Fibroblast of lung (primary cell): ENCODE results near the gene ANAPC2.

Experiments
- EZH2 ChIP-seq: IDR thresholded peaks from 2 replicates; pipeline ENCODE4 v1.5.1; 2012; ENCODE audit warnings: low read length, control low read depth, mild to moderate bottlenecking; ENCODE audit errors: missing control alignments
- TF ChIP-seq, protein P1 (sequence below), 2 donors: IDR thresholded peaks in 1 of 2; conservative IDR thresholded peaks in 1 of 2; 1 replicate in 1 of 2; 2 replicates in 1 of 2; pipeline ENCODE4 v1.5.1; 2011 to 2012; ENCODE audit warnings: low read length in 2 of 2, control low read depth in 1 of 2, inconsistent platforms in 1 of 2, low read depth in 1 of 2, mild to moderate bottlenecking in 1 of 2

DNA sequence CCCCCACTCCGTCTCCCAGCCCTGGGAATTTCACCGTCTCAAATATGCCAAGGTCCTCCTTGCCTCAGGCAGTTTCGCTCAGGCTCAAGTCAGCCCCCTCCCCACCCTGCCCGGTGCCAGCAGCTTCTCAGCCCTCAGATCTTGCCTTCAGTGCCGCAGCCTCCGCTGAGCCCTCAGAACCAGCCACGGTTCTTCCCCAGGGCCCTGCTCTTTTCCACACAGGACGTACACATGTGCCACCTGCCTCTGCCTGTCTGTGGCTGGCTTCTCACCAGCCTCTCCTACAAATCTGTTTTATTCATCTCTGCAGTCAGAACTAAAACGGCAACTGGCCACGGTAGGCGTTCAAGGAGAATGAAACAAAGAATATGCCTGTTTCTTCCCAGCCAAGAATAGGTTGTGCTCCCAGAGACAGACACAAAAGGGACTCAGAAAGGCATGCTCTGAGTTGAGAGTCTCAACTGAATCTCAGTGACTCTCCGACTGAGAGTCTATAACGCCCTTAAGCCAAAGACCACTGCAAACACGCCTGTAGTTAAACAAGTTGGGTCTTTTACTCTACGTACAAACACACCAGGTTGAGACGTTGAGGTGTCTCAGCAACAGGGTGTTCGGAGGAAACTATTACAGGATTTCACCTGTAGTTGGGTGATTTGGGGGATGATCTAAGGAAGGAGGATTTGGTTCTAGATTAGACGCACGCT, 60.0 kb downstream of the ANAPC2 start:
- TF ChIP-seq, protein P1, sequence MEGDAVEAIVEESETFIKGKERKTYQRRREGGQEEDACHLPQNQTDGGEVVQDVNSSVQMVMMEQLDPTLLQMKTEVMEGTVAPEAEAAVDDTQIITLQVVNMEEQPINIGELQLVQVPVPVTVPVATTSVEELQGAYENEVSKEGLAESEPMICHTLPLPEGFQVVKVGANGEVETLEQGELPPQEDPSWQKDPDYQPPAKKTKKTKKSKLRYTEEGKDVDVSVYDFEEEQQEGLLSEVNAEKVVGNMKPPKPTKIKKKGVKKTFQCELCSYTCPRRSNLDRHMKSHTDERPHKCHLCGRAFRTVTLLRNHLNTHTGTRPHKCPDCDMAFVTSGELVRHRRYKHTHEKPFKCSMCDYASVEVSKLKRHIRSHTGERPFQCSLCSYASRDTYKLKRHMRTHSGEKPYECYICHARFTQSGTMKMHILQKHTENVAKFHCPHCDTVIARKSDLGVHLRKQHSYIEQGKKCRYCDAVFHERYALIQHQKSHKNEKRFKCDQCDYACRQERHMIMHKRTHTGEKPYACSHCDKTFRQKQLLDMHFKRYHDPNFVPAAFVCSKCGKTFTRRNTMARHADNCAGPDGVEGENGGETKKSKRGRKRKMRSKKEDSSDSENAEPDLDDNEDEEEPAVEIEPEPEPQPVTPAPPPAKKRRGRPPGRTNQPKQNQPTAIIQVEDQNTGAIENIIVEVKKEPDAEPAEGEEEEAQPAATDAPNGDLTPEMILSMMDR (conservative IDR thresholded peaks at IDR 0.05 in 1 of 2, IDR thresholded peaks at IDR 0.05 in 1 of 2; ENCODE audit: low read depth in 1 of 2, low read length in 2 of 2): no peak
- TF ChIP-seq EZH2: no peak
